GM12892 (cell line): ENCODE measurements around the gene FAM111B.
A peak's percentile ranks its signal among the peaks of the same experiment; 100 is the strongest.

Experiments used
- POLR2A ChIP-seq: IDR thresholded peaks from 2 replicates; pipeline ENCODE4 v1.6.1; 2011; ENCODE audit warnings: low read depth, low read length, control low read depth
- POLR2AphosphoS5 ChIP-seq: IDR thresholded peaks from 2 replicates; pipeline ENCODE4 v1.6.1; 2011; ENCODE audit warnings: low read depth, low read length, control low read depth

- TF ChIP-seq POLR2A (peak; percentile 56; the same call in 1 of the 2 replicates), POLR2AphosphoS5 (no peak)
Measured at GRCh38 chr11:59171508-59172322, 64.7 kb downstream of the FAM111B start, which contains the start of gene DTX4.
